GM12878 (cell line): Measurements from ENCODE around the gene UNKL. TPM values are rescaled to one million over a fixed set of nuclear protein-coding genes. Genes with fewer than 3 reads are reported as not detected.
A peak's percentile ranks its signal among the peaks of the same experiment; 100 is the strongest.

ENCODE experiments used
- BCL3 ChIP-seq: IDR thresholded peaks from 2 replicates; pipeline ENCODE4 v1.6.1; 2011; ENCODE audit warnings: borderline replicate concordance, low read depth, mild to moderate bottlenecking, moderate library complexity, low read length; ENCODE audit not compliant: insufficient read depth, poor library complexity, severe bottlenecking
- E4F1 ChIP-seq: fragments of 450-650 bp; IDR thresholded peaks from 2 replicates; pipeline ENCODE4 v1.6.1; 2018; ENCODE audit warnings: borderline replicate concordance, mild to moderate bottlenecking; ENCODE audit not compliant: partially characterized antibody
- EED ChIP-seq: sonication (generic); IDR thresholded peaks from 2 replicates; pipeline ENCODE4 v1.6.1; 2016; ENCODE audit warnings: antibody characterized with exemption, low read depth
- EP300 ChIP-seq, 2 experiments: fragments of 150-350 bp in 1 of 2; IDR thresholded peaks; 2 replicates each; pipeline ENCODE4 v1.6.1; 2011 to 2012; ENCODE audit warnings: low read depth in 2 of 2, low read length in 2 of 2, borderline replicate concordance in 1 of 2, improper control_type of control experiment in 1 of 2, inconsistent platforms in 1 of 2; ENCODE audit not compliant: control insufficient read depth in 1 of 2
- EZH2 ChIP-seq: IDR thresholded peaks from 2 replicates; pipeline ENCODE4 v1.6.1; 2012; ENCODE audit warnings: low read depth, mild to moderate bottlenecking, control low read depth, inconsistent platforms, low read length, borderline replicate concordance; ENCODE audit not compliant: control insufficient read depth
- HCFC1 ChIP-seq: fragments of 150-350 bp; IDR thresholded peaks from 2 replicates; pipeline ENCODE4 v1.6.1; 2014; ENCODE audit warnings: low read length
- IRF5 ChIP-seq: fragments of 450-650 bp; IDR thresholded peaks from 2 replicates; pipeline ENCODE4 v1.6.1; 2017; ENCODE audit warnings: borderline replicate concordance
- MTA2 ChIP-seq: fragments of 450-650 bp; IDR thresholded peaks from 2 replicates; pipeline ENCODE4 v1.6.1; 2016; ENCODE audit warnings: low read depth, mild to moderate bottlenecking, moderate library complexity
- NR2C2 ChIP-seq: IDR thresholded peaks from 2 replicates; pipeline ENCODE4 v1.6.1; 2011; ENCODE audit warnings: borderline replicate concordance, low read depth; ENCODE audit not compliant: control insufficient read depth, insufficient read length
- PBX3 ChIP-seq: IDR thresholded peaks from 2 replicates; pipeline ENCODE4 v1.6.1; 2011; ENCODE audit warnings: mild to moderate bottlenecking, low read depth, low read length, moderate library complexity; ENCODE audit not compliant: insufficient replicate concordance
- PML ChIP-seq: IDR thresholded peaks from 2 replicates; pipeline ENCODE4 v1.6.1; 2012; ENCODE audit warnings: low read length, inconsistent platforms
- RB1 ChIP-seq: fragments of 450-650 bp; formaldehyde crosslinking; IDR thresholded peaks from 2 replicates; pipeline ENCODE4 v1.6.1; 2017; ENCODE audit warnings: mild to moderate bottlenecking, borderline replicate concordance
- RUNX3 ChIP-seq: IDR thresholded peaks from 2 replicates; pipeline ENCODE4 v1.6.1; 2012; ENCODE audit warnings: low read length, inconsistent platforms
- SKIL ChIP-seq: fragments of 450-650 bp; IDR thresholded peaks from 2 replicates; pipeline ENCODE4 v1.6.1; 2017; ENCODE audit warnings: mild to moderate bottlenecking, low read depth, inconsistent platforms; ENCODE audit not compliant: poor library complexity, severe bottlenecking
- SMAD5 ChIP-seq: IDR thresholded peaks from 2 replicates; pipeline ENCODE4 v1.6.1; 2016; ENCODE audit warnings: antibody characterized with exemption, low read depth
- SP1 ChIP-seq: IDR thresholded peaks from one replicate; pipeline ENCODE4 v1.6.1; 2011; ENCODE audit warnings: low read depth, low read length
- SUZ12 ChIP-seq: fragments of 200-600 bp; sonication (generic); IDR thresholded peaks from one replicate; pipeline ENCODE4 v1.6.1; 2018; ENCODE audit warnings: antibody characterized with exemption, mild to moderate bottlenecking; ENCODE audit not compliant: unreplicated experiment
- WRNIP1 ChIP-seq: IDR thresholded peaks from 2 replicates; pipeline ENCODE4 v1.6.1; 2011; ENCODE audit warnings: low read depth, low read length, improper control_type of control experiment, borderline replicate concordance
- ZNF217 ChIP-seq: fragments of 450-650 bp; IDR thresholded peaks from 2 replicates; pipeline ENCODE4 v1.6.1; 2017; ENCODE audit warnings: antibody characterized with exemption, mild to moderate bottlenecking
- ZNF24 ChIP-seq: fragments of 450-650 bp; IDR thresholded peaks from 2 replicates; pipeline ENCODE4 v1.6.1; 2017; ENCODE audit warnings: antibody characterized with exemption, mild to moderate bottlenecking
- polyA plus RNA-seq, 11 experiments: library from polyadenylated mRNA; depleted of rRNA in 4 of 11; unstranded in 6 of 11; stranded (reverse) in 5 of 11; fragments of >200 nt; fragmentation: Nextera tagmentation in 4 of 11; fragmentation: Illumina TruSeq in 1 of 11; extraction: Ambion mirVana in 4 of 11; extraction: Trizol in 1 of 11; gene quantifications; 1 replicate in 1 of 11; 2 replicates in 10 of 11; pipeline versions ENCODE4 v1.2.1 to v1.2.3, GENCODE V29; 2011 to 2016; ENCODE audit warnings: inconsistent platforms in 2 of 11, missing spikeins in 2 of 11, low read depth in 1 of 11
- total RNA-seq, 4 experiments: library from RNA; depleted of rRNA in 3 of 4; stranded (reverse); fragments of >200 nt in 3 of 4; fragmentation: Illumina TruSeq in 1 of 4; extraction: Trizol in 1 of 4; gene quantifications; 2 replicates each; pipeline versions ENCODE4 v1.2.1 to v1.2.3, GENCODE V29; 2013 to 2021

UNKL gene
- total and polyA plus RNA-seq, 10 of the 15 experiments (the other 5 are each of a cell fraction or from before 2014, with no cell fraction given) = 0.40 to 21.6 (median 9.1) TPM

- TF ChIP-seq SUZ12 (no peak), EZH2 (no peak), PBX3 (no peak), SKIL (no peak), WRNIP1 (no peak), IRF5 (no peak), PML (no peak), HCFC1 (no peak), MTA2 (no peak), ZNF24 (no peak), RB1 (no peak; the same call in 1 of the 2 replicates), E4F1 (no peak), NR2C2 (no peak), EP300 (IDR thresholded peaks at IDR 0.05; ENCODE audit: borderline replicate concordance in 1 of 2, control insufficient read depth in 1 of 2, low read depth in 2 of 2, low read length in 2 of 2) (no peak), EED (no peak), ZNF217 (no peak), RUNX3 (no peak), SMAD5 (no peak), BCL3 (no peak), SP1 (peak; percentile 71)
Observed at GRCh38 chr16:1408171-1408837, 6.2 kb downstream of the UNKL start (continued).
